ENCODE data around the gene SCN2B.

Gene SCN2B

GRCh38 chr11:118152552-118153471, 23.6 kb downstream of the SCN2B start, which contains the start of gene SCN4B:
TSS of gene SCN4B (minus strand) at chr11:118152823. CDS start at chr11:118152673, 150 bp downstream.
- peak; percentile 30 for DNase-seq

- DNase-seq = no peak
These were observed 24.4 kb downstream of the SCN2B start for GRCh38 chr11:118152020-118152551.

- DNase-seq = no peak
These were observed 25.0 kb downstream of the SCN2B start for GRCh38 chr11:118151431-118151830.

- DNase-seq = no peak
These were observed 26.9 kb downstream of the SCN2B start for GRCh38 chr11:118149493-118149892.

- DNase-seq = no peak
These were observed 27.6 kb downstream of the SCN2B start for GRCh38 chr11:118148856-118149255.

GRCh38 chr11:118148240-118148639, 28.2 kb downstream of the SCN2B start:
- DNase-seq = no peak

- no peak for DNase-seq
These were observed 28.9 kb downstream of the SCN2B start for GRCh38 chr11:118147502-118147901.

GRCh38 chr11:118146554-118146953, 29.9 kb downstream of the SCN2B start:
- no peak for DNase-seq

GRCh38 chr11:118145285-118146227, 30.9 kb downstream of the SCN2B start:
- peak; percentile 77 for DNase-seq

GRCh38 chr11:118144301-118145268, 31.9 kb downstream of the SCN2B start:
- DNase-seq = no peak

- DNase-seq = no peak
These were observed 32.7 kb downstream of the SCN2B start for GRCh38 chr11:118143661-118144185.

- peak; percentile 23 for DNase-seq
These were observed 33.6 kb downstream of the SCN2B start for GRCh38 chr11:118142809-118143208.

GRCh38 chr11:118142081-118142480, 34.4 kb downstream of the SCN2B start:
- no peak for DNase-seq

- DNase-seq = no peak
These were observed 36.9 kb downstream of the SCN2B start for GRCh38 chr11:118139578-118139977.

- no peak for DNase-seq
These were observed 37.5 kb downstream of the SCN2B start for GRCh38 chr11:118138839-118139420.

- DNase-seq = no peak
These were observed 39.6 kb downstream of the SCN2B start for GRCh38 chr11:118136801-118137200.

GRCh38 chr11:118136341-118136740, 40.1 kb downstream of the SCN2B start:
- no peak for DNase-seq

- no peak for DNase-seq
These were observed 40.7 kb downstream of the SCN2B start for GRCh38 chr11:118135796-118136165.

GRCh38 chr11:118135051-118135795, 41.2 kb downstream of the SCN2B start:
- DNase-seq = no peak

- DNase-seq = no peak
These were observed 42.6 kb downstream of the SCN2B start for GRCh38 chr11:118133816-118134215.

Data from NCI-H774 (cell line).